GM12874 (cell line): ENCODE results near the gene RRAGA.

Experiments used
- TF ChIP-seq, protein P1 (sequence below): IDR thresholded peaks from 2 replicates; pipeline ENCODE4 v1.5.1; 2011; ENCODE audit warnings: low read depth, mild to moderate bottlenecking, control low read depth, low read length, moderate library complexity; ENCODE audit not compliant: insufficient read depth

Gene RRAGA

DNA sequence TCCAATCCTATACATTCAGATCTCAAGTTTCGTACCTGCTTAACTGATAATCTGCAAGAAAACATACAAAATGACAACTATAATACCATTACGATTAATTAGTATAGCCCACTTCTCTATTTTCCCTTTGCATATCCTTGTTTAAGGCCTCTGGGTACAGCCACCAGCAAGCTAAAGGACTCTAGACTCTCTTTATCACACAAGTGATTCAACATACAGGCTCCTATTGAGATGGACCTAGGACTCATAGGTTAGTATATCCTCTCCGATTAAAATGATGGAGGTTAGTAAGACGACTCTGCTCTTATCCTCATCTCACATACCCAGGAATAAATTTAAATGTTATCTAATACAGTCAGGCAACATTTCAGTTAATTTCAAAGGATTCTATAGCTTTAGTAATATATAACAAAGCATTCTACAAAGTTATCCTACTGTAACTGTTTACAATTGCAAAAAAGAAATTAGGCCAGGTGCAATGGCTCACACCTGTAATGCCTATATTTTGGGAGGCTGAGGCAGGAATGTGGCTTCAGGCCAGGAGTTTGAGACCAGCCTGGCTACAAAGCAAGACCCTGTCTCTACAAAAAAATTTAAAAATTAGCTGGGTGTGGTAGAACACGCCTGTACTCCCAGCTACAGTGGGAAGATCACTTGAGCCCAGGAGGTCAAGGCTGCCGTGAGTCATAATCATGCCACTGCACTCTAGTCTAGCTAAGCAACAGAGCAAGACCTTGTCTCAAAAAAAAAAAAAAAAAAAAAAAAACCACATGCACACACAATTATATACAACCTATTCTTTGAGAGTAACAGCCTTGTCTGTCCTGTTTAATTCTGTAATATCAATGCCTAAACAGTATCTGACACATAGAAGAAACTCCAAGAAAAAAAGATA is 38.1 kb downstream of the RRAGA start:
- TF ChIP-seq, protein P1, sequence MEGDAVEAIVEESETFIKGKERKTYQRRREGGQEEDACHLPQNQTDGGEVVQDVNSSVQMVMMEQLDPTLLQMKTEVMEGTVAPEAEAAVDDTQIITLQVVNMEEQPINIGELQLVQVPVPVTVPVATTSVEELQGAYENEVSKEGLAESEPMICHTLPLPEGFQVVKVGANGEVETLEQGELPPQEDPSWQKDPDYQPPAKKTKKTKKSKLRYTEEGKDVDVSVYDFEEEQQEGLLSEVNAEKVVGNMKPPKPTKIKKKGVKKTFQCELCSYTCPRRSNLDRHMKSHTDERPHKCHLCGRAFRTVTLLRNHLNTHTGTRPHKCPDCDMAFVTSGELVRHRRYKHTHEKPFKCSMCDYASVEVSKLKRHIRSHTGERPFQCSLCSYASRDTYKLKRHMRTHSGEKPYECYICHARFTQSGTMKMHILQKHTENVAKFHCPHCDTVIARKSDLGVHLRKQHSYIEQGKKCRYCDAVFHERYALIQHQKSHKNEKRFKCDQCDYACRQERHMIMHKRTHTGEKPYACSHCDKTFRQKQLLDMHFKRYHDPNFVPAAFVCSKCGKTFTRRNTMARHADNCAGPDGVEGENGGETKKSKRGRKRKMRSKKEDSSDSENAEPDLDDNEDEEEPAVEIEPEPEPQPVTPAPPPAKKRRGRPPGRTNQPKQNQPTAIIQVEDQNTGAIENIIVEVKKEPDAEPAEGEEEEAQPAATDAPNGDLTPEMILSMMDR: no peak
